ENCODE results near the gene HNRNPU. TPM values are rescaled to one million over a fixed set of nuclear protein-coding genes. Genes with fewer than 3 reads are reported as not detected.

HNRNPU gene
- polyA plus RNA-seq, 1 experiment, result 262 TPM

DNA sequence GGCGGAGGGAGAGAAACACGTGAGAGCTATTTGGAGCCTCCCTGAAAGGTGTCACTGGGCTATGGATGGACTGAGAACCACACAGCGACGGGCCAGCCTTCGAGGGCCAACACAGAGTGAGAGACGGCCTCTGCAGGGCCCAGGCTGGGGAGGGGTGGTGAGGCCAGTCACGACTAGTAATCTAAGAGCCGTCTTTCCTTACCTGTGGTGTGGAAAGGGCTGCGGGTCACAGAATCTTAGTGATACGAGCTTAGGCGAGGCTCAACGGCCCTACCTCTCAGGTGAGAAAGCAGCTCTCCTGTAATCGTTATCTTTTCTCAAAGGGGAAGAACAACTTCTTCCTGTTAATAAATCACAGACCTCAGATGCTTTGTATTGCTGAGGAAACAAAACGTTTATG lies 62.3 kb downstream of the HNRNPU start:
- DNase-seq (ENCODE audit: low read depth, low spot score), result no peak
- Histone ChIP-seq H3K9me3 (ENCODE audit: control insufficient read depth, insufficient read depth, low read length) (no peaks in the 10 kb centered on the region), H3K27me3 (ENCODE audit: control insufficient read depth, insufficient read depth, low read length) (no peaks in the 10 kb centered on the region), H3K27ac (ENCODE audit: low read depth, low read length) (no peak overlapping the region), H3K4me3 (ENCODE audit: low read depth, low read length) (no peak overlapping the region)
- TF ChIP-seq, protein P1, sequence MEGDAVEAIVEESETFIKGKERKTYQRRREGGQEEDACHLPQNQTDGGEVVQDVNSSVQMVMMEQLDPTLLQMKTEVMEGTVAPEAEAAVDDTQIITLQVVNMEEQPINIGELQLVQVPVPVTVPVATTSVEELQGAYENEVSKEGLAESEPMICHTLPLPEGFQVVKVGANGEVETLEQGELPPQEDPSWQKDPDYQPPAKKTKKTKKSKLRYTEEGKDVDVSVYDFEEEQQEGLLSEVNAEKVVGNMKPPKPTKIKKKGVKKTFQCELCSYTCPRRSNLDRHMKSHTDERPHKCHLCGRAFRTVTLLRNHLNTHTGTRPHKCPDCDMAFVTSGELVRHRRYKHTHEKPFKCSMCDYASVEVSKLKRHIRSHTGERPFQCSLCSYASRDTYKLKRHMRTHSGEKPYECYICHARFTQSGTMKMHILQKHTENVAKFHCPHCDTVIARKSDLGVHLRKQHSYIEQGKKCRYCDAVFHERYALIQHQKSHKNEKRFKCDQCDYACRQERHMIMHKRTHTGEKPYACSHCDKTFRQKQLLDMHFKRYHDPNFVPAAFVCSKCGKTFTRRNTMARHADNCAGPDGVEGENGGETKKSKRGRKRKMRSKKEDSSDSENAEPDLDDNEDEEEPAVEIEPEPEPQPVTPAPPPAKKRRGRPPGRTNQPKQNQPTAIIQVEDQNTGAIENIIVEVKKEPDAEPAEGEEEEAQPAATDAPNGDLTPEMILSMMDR (IDR thresholded peaks at IDR 0.05; ENCODE audit: low read depth, low read length), result no peak
- POLR2A ChIA-PET, result no interaction called here
- CTCF ChIA-PET, result interaction anchor here (0.7 to 2.9 kb wide), 12 partner anchors 9 to 283 kb away, joined by 3 to 36 read pairs (median 4); no protein-coding TSS in a partner anchor

- no peak overlapping the region for H3K4me3 ChIP-seq (ENCODE audit: low read depth, low read length)
- H3K27me3 ChIP-seq (ENCODE audit: control insufficient read depth, insufficient read depth, low read length), result no peaks in the 10 kb centered on the region
- no peak for DNase-seq (ENCODE audit: low read depth, low spot score)
- ChIA-PET POLR2A (no interaction called here), CTCF (interaction anchor here (0.6 to 2.9 kb wide), 23 partner anchors 9 to 1796 kb away, joined by 3 to 36 read pairs (median 4); no protein-coding TSS in a partner anchor)
- TF ChIP-seq, protein P1 (IDR thresholded peaks at IDR 0.05; ENCODE audit: low read depth, low read length), result peak; percentile 60
- no peak overlapping the region for H3K27ac ChIP-seq (ENCODE audit: low read depth, low read length)
- no peaks in the 10 kb centered on the region for H3K9me3 ChIP-seq (ENCODE audit: control insufficient read depth, insufficient read depth, low read length)
Measured at GRCh38 chr1:244801246-244801645, 63.1 kb downstream of the HNRNPU start.

DNA sequence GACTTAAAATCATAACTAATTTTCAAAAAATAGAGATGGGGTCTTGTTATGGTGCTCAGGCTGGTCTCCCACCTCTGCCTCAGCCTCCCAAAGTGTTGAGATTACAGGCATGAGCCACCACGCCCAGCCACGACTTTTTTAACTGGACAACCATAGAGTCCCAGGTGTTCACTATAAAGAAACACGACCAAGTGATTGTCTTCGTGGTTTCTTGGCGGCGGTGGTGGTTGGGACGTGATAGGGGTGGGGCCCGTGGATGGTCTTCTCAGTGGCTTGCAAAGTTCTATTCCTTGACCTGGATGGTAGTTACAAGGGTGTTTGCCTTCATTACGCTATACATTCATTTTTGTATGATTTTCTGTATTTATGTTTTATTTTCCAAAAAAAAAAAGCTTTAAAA lies 63.5 kb downstream of the HNRNPU start:
- POLR2A ChIA-PET, result no interaction called here
- TF ChIP-seq, protein P1 (IDR thresholded peaks at IDR 0.05; ENCODE audit: low read depth, low read length), result no peak
- no peak overlapping the region for H3K27ac ChIP-seq (ENCODE audit: low read depth, low read length)
- H3K9me3 ChIP-seq (ENCODE audit: control insufficient read depth, insufficient read depth, low read length), result no peaks in the 10 kb centered on the region
- no peak overlapping the region for H3K4me3 ChIP-seq (ENCODE audit: low read depth, low read length)
- no peak for DNase-seq (ENCODE audit: low read depth, low spot score)
- no peaks in the 10 kb centered on the region for H3K27me3 ChIP-seq (ENCODE audit: control insufficient read depth, insufficient read depth, low read length)
- CTCF ChIA-PET, result interaction anchor here (0.6 to 2.9 kb wide), 22 partner anchors 10 to 1796 kb away, joined by 3 to 36 read pairs (median 4); no protein-coding TSS in a partner anchor

Other genes starting within 250 kb of the HNRNPU start
- gene DESI2, start 211.4 kb downstream of the HNRNPU start, polyA plus RNA-seq (2011; rRNA removed), result 44.9 and 60.2 TPM in 2 replicates
- gene COX20, start 28.9 kb downstream of the HNRNPU start, polyA plus RNA-seq (2011; rRNA removed), result 25.4 and 45.8 TPM in 2 replicates